HUES6 (cell line): Measurements from ENCODE around the gene SMCR8.
A peak's percentile ranks its signal among the peaks of the same experiment; 100 is the strongest.
"Not testable (repeated sequence)": the region's sequence is repeated elsewhere in the genome, so short reads cannot be mapped to it uniquely, and the experiment has no call there.

Experiments
- H3K27ac ChIP-seq: 2 replicates; pipeline ENCODE4 v1.7.0; 2013; ENCODE audit warnings: low read depth, mild to moderate bottlenecking, low read length, inconsistent platforms
- H3K27me3 ChIP-seq: 2 replicates; pipeline ENCODE4 v1.6.1; 2013; ENCODE audit warnings: low read length; ENCODE audit not compliant: control insufficient read depth, insufficient read depth
- H3K36me3 ChIP-seq: 2 replicates; pipeline ENCODE4 v1.6.1; 2013; ENCODE audit warnings: low read length; ENCODE audit not compliant: control insufficient read depth, insufficient read depth
- H3K4me1 ChIP-seq: 2 replicates; pipeline ENCODE4 v1.6.1; 2013; ENCODE audit warnings: low read length; ENCODE audit not compliant: control insufficient read depth, insufficient read depth
- H3K4me3 ChIP-seq: 2 replicates; pipeline ENCODE4 v1.5.1; 2013; ENCODE audit warnings: low read depth, low read length
- H3K9ac ChIP-seq: one replicate; pipeline ENCODE4 v1.6.1; 2013; ENCODE audit warnings: mild to moderate bottlenecking, low read length
- H3K9me3 ChIP-seq: 2 replicates; pipeline ENCODE4 v1.6.1; 2013; ENCODE audit warnings: low read depth, low read length; ENCODE audit not compliant: control insufficient read depth, insufficient read depth

The SMCR8 gene

GRCh38 chr17:18291718-18292540, 23.2 kb upstream of the SMCR8 start:
- Histone ChIP-seq H3K27ac (no peak overlapping the region), H3K9me3 (no peaks in the 10 kb centered on the region), H3K4me1 (no peaks in the 10 kb centered on the region), H3K4me3 (no peak overlapping the region), H3K36me3 (peaks cover 81% of the 10 kb centered on the region), H3K9ac (no peak overlapping the region), H3K27me3 (no peaks in the 10 kb centered on the region)

- H3K4me1 ChIP-seq, H3K27ac ChIP-seq, H3K9me3 ChIP-seq, H3K9ac ChIP-seq, H3K27me3 ChIP-seq, H3K4me3 ChIP-seq: not testable (repeated sequence)
- peaks cover 67% of the 10 kb centered on the region for H3K36me3 ChIP-seq
Measured at GRCh38 chr17:18298061-18298460, 17.0 kb upstream of the SMCR8 start.

GRCh38 chr17:18300725-18301480, 14.2 kb upstream of the SMCR8 start:
- peaks cover 71% of the 10 kb centered on the region for H3K36me3 ChIP-seq
- H3K9ac ChIP-seq, result no peak overlapping the region

GRCh38 chr17:18303206-18303605, 11.9 kb upstream of the SMCR8 start:
- H3K9me3 ChIP-seq, H3K27ac ChIP-seq, H3K4me1 ChIP-seq, H3K27me3 ChIP-seq, H3K4me3 ChIP-seq, H3K9ac ChIP-seq: not testable (repeated sequence)
- H3K36me3 ChIP-seq, result peaks cover 83% of the 10 kb centered on the region

More at GRCh38 chr17:18300725-18301480, 14.2 kb upstream of the SMCR8 start:
- Histone ChIP-seq H3K27ac (no peak overlapping the region), H3K4me3 (no peak overlapping the region), H3K27me3 (no peaks in the 10 kb centered on the region), H3K4me1 (no peaks in the 10 kb centered on the region), H3K9me3 (no peaks in the 10 kb centered on the region; the same call in 1 of the 2 replicates)

- H3K4me1 ChIP-seq, result peaks cover 6% of the 10 kb centered on the region; the same call in 1 of the 2 replicates
- H3K27ac ChIP-seq, result no peak overlapping the region
- H3K4me3 ChIP-seq, result no peak overlapping the region
- peaks cover 79% of the 10 kb centered on the region for H3K36me3 ChIP-seq
- H3K9me3 ChIP-seq, result no peaks in the 10 kb centered on the region
- H3K9ac ChIP-seq, result no peak overlapping the region
- no peaks in the 10 kb centered on the region for H3K27me3 ChIP-seq
Measured at GRCh38 chr17:18309202-18309601, 5.9 kb upstream of the SMCR8 start.

- no peaks in the 10 kb centered on the region for H3K9me3 ChIP-seq
- H3K27me3 ChIP-seq, result no peaks in the 10 kb centered on the region
- H3K9ac ChIP-seq, result peak overlapping the region; percentile 92
- H3K27ac ChIP-seq, result peak overlapping the region; percentile 87; the same call in 1 of the 2 replicates
- peaks cover 52% of the 10 kb centered on the region for H3K36me3 ChIP-seq
- peak overlapping the region; percentile 90 for H3K4me3 ChIP-seq
- peaks cover 19% of the 10 kb centered on the region for H3K4me1 ChIP-seq
Measured at GRCh38 chr17:18314059-18314730, 898 bp upstream of the SMCR8 start.

- H3K36me3 ChIP-seq, result peaks cover 48% of the 10 kb centered on the region
- peak overlapping the region; percentile 90 for H3K4me3 ChIP-seq
- H3K27ac ChIP-seq, result peak overlapping the region; percentile 87
- peak overlapping the region; percentile 92 for H3K9ac ChIP-seq
- no peaks in the 10 kb centered on the region for H3K9me3 ChIP-seq
- peaks cover 19% of the 10 kb centered on the region for H3K4me1 ChIP-seq
- H3K27me3 ChIP-seq, result no peaks in the 10 kb centered on the region
Measured at GRCh38 chr17:18315562-18315922, 449 bp downstream of the SMCR8 start.

- Histone ChIP-seq H3K27ac (no peak overlapping the region; the same call in 1 of the 2 replicates), H3K36me3 (peaks cover 49% of the 10 kb centered on the region)
Measured at GRCh38 chr17:18315961-18316360, 868 bp downstream of the SMCR8 start.

GRCh38 chr17:18318117-18318516, 3.0 kb downstream of the SMCR8 start:
- H3K4me3 ChIP-seq, result peak overlapping the region; percentile 8; the same call in 1 of the 2 replicates
- peak overlapping the region; percentile 26 for H3K9ac ChIP-seq
- no peaks in the 10 kb centered on the region for H3K27me3 ChIP-seq
- H3K36me3 ChIP-seq, result peaks cover 38% of the 10 kb centered on the region
- peaks cover 17% of the 10 kb centered on the region for H3K4me1 ChIP-seq
- no peak overlapping the region for H3K27ac ChIP-seq
- no peaks in the 10 kb centered on the region for H3K9me3 ChIP-seq

More at GRCh38 chr17:18315961-18316360, 868 bp downstream of the SMCR8 start:
- H3K27me3 ChIP-seq, result no peaks in the 10 kb centered on the region
- peak overlapping the region; percentile 92 for H3K9ac ChIP-seq
- H3K4me3 ChIP-seq, result peak overlapping the region; percentile 90
- peaks cover 19% of the 10 kb centered on the region for H3K4me1 ChIP-seq
- H3K9me3 ChIP-seq, result no peaks in the 10 kb centered on the region

- Histone ChIP-seq H3K27ac (no peak overlapping the region), H3K36me3 (peaks cover 45% of the 10 kb centered on the region), H3K4me3 (no peak overlapping the region), H3K4me1 (peaks cover 13% of the 10 kb centered on the region), H3K27me3 (no peaks in the 10 kb centered on the region), H3K9me3 (no peaks in the 10 kb centered on the region), H3K9ac (no peak overlapping the region)
Measured at GRCh38 chr17:18318771-18319450, 3.8 kb downstream of the SMCR8 start.
